ENCODE results near the gene OR2AE1.
"Not testable (repeated sequence)": the region's sequence is repeated elsewhere in the genome, so short reads cannot be mapped to it uniquely, and the experiment has no call there.

Gene OR2AE1, protein sequence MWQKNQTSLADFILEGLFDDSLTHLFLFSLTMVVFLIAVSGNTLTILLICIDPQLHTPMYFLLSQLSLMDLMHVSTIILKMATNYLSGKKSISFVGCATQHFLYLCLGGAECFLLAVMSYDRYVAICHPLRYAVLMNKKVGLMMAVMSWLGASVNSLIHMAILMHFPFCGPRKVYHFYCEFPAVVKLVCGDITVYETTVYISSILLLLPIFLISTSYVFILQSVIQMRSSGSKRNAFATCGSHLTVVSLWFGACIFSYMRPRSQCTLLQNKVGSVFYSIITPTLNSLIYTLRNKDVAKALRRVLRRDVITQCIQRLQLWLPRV

DNA sequence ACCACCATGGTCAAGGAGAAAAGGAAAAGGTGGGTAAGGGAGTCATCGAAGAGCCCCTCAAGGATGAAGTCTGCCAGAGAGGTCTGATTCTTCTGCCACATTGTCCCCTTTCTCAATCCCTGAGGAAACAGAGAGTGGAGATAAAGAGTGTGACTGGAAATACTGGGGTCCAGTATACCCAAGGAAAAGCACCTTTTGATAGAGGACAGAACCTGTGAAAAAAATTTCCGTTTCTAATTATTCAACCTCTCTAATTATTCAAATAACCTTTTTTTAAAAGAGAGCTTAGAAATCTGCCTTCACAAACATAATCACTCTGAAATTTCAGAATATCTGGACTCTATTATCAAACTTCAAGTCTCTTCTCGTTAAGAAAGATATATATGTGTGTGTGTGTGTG lies at the start of gene OR2AE1:
TSS of gene OR2AE1 (minus strand) at position 101 of the 400 bp plus-strand sequence. CDS start at position 101, 0 bp downstream.
- no peak for DNase-seq (ENCODE audit: low read depth, low spot score)

DNA sequence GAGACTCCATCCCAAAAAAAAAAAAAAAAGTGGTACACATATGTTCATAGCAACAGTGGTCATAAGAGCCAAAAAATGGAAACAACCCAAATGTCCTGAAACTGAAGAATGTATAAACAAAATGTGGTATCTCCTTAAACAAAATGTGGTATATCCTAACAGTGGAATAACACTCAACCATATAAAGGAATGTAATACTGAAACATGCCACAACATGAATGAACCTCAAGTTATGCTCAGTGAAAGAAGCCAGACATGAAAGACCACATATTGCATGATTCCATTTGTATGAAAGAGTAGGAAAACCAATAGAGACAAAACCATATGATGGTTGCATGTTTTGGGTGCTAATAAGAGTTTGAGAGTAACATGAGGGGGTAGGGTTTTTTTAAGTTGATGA lies 49.5 kb upstream of the OR2AE1 start:
- DNase-seq (ENCODE audit: low read depth, low spot score) = no peak

DNA sequence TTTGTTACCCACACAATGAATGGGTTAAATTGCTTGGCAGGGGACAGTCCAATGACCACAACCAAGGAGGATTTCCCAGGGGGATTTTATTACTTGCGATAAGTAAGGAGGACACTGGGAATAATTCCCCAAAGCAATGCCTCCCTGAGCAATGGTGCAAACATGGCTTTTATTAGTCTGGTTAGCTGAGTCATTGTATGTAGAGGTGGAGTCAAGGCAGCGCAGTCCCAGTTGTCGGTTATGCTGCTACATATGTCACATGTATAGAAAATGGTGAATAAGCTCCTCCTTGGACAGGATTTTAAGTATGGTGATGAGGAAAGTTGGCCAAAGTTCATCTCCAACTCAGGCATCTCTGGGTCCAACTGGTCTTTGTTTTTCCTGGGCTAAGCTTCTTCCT lies 46.4 kb upstream of the OR2AE1 start:
- DNase-seq (ENCODE audit: low read depth, low spot score) = no peak

DNA sequence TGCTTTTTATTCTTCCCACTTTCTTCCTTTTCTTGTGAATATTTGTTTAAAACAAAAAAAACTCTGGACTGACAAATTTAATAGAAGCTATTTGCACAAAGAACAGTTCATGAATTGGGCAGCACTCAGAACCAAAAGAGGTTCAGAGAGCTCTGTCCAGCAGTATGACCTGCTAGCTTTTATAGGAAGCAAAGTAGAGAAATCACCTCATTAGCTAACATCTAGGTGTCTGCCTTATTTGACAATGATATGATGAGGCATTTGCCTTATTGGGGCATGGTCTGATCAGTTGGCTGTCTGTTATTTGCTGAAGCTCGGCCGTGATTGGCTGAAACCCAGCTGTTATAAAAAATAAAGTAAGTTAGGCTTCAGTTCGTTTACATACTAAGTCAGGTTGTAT lies 43.3 kb upstream of the OR2AE1 start:
- DNase-seq (ENCODE audit: low read depth, low spot score) = no peak

DNA sequence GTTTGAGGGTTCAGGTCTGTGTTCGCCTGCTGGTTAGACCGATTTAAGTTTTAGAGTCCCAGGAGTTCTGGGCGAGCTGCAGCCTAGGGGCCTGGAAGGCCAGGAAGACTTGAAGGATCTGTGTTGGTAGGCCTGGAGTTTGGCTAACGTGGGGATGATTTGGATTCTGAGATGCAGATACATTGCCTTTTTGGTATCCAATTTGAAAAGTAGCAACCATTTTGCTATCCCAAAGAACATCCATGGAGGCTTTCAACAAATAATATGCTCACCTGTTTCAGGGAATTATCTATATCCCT lies 42.9 kb upstream of the OR2AE1 start:
- no peak for DNase-seq (ENCODE audit: low read depth, low spot score)

DNA sequence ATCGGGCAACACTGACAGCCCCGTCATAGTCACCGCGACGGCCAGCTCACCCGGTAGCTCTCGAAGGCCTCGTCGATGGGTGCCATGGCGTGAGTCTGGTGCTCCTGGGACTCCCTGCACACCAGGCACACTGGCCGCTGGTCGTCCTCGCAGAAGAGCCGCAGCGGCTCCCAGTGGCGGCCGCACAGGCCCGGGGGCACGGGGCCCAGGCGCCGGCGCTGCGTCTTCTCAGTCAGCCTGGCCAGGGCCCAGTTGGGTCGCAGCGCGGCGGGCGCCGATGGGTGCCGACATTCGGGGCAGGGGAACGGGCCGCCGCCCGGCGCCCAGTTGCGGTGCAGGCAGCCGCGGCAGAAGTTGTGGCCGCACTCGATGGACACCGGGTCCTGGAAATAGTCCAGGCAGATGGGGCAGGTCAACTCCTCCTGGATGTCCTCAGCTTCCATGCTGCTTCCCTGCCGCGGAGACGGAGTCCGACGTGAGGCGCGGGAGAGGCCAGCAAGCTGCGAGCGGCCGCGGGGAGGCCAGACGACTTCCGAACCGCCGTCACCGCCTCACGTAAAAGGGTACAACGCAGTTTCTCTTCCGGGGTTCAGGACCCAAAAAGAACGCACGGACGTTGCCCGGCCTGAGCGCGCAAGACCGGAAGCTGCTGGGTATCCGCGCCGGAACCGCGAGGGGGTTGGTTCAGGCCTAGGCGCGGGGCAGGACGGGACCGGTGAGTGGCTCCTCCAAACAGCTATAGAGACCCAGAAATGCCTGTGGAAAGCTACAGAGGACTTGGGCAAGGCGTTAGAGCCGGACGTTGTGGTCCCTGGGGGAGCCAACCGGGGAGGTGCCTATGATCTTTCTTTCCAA lies 42.4 kb upstream of the OR2AE1 start, which contains the start of gene TRIM4:
TSS of gene TRIM4 (minus strand) at position 572 of the 855 bp plus-strand sequence. CDS start at position 443, 129 bp downstream.
- DNase-seq (ENCODE audit: low read depth, low spot score) = peak; percentile 56

DNA sequence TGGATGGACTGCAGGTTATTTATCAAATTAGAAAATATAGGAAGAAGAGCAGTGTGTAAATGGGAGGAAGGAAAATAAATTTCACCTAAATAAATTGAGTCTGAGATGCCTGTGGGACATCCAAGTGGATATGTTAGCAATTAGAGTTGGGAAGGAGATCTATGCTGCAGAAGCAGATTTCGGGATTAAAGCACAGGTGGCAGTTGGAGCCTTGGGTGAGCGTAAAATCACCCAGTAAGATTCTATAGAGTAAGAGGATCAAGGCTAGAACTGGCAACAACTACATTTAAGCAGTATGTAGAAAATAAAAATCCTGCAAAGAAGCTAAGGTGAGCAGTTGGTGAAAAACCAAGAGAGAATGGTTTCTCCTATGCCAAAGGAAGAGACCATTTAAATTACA lies 34.1 kb upstream of the OR2AE1 start:
- DNase-seq (ENCODE audit: low read depth, low spot score) = no peak

DNA sequence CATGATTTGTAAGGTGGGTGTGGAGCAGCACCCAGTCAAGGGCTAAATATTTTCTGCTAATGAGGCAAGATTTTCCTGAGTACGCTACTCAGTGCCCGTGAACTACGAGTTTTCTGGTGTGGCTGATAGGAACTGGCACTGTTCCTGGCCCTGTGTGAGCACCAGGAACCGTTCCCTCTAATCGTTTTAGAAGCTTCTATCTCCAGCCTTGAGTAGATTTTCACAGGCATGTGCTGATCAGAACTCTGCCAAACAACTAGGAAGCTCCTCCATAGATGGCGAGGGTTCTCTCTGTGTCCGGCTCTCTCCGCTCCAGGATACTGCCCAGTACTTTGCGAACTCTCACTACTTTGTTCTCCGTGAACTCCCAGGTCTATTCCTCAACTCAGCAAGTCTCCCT lies 24.7 kb upstream of the OR2AE1 start:
- DNase-seq (ENCODE audit: low read depth, low spot score) = no peak

DNA sequence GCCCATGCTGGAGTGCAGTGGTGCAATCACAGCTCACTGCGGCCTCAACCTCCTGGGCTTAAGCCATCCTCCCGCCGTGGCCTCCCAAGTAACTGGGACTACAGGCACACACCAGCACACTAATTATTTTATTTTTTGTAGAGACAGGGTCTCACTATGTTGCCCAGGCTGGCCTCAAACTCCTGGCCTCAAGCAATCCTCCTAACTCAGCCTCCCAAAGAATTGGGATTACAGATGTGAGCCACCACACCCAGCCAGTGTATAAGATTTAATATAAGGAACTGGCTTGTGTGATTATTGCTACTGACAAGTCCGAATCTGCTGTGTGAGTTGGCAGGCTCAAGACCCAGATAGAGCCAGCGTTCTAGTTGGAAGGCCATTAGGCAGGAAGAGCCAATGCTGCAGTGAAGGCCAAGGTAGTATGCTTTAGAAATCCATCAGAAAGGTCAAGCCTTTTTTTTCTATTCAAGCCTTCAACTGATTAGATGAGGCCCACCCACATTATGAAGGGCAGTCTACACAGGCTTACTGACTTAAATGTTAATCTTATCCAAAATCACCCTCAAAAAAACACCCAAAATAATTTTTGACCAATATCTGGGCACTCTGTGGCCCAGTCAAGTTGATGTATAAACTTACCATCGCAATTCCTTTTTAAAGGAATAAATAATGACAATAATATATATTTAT lies 23.1 kb upstream of the OR2AE1 start:
- DNase-seq (ENCODE audit: low read depth, low spot score) = no peak

DNA sequence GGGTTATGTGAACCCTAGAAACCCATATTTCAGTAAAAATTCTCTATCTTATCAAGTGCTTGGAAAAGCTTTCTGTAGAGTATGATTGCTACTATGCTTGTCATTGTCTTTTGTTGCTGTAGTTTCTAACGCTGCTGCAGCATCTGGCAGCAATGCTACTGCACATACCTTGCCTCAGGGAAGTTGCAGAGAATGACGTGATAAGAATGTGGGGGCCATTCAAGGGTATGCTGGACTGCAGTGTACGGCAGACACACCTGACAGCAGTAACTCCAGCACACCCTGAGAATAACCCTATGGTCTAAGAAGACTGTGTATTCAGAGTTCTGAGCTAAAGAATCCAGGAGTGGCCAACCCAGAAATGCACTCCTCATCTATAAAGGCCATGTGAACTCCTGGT lies 22.0 kb upstream of the OR2AE1 start:
- no peak for DNase-seq (ENCODE audit: low read depth, low spot score)

DNA sequence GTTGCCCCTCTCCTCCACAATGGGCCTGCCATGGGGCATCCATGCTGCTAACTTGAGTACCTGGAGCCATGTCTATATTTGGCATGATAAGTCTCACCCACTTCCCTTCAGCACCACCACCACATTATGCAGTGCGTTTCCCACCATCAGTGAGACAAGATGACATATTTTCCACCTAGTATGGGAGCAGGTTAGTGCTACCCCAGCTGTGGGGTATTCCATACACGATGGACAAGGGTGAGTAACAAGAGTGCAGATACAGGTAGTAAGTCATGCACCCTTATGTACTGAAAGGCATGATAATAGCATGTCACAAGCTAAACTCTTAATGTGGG lies 21.2 kb upstream of the OR2AE1 start:
- DNase-seq (ENCODE audit: low read depth, low spot score) = no peak

DNA sequence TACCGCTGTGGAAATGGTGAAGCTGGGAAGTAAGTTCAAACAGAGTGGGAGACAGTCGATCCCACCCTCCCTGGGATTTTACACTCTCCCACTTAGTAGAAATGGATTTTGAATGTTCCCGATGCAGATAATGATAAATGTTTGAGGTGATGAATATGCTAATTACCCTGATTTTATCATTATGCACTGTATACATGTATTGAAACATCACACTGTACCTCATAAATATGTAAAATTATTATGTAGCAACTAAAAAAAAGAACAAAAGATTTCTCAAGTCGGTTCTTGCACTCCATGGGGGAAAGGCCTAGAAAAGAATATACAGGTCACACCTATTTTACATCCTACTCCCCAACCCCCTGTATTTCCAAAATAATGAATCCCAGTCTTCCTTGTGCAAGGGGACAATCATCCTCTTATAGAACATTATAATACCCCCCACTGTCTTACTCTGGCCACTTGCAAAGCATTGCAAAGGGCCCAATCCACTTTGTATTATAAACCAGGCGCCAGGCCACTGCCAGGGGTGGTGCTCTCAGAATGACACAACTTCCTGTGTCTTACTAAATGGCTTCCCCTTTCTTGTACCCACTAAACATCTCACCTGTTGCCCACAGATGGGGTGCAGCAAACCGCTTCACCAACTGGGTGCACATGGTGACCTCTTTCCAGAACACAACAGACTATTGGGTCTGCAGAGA lies 20.6 kb upstream of the OR2AE1 start:
- no peak for DNase-seq (ENCODE audit: low read depth, low spot score)

DNA sequence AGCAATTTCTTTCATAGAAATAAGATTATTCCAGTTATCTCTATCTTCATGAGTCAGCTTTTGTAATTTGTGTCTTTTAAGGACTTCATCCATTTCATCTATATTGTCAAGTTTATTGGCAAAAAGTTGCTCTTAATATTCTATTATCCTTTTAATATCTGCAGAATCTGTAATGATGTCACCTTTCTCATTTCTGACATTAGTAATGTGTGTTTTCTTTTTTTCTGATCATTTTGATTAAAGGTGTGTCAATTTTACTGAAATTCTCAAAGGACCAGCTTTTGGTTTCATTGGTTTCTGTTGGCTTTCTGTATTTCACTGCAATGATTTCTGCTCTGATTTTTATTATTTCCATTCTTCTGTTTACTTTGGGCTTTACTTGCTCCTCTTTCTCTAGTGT lies 17.9 kb upstream of the OR2AE1 start:
- DNase-seq (ENCODE audit: low read depth, low spot score) = no peak

DNA sequence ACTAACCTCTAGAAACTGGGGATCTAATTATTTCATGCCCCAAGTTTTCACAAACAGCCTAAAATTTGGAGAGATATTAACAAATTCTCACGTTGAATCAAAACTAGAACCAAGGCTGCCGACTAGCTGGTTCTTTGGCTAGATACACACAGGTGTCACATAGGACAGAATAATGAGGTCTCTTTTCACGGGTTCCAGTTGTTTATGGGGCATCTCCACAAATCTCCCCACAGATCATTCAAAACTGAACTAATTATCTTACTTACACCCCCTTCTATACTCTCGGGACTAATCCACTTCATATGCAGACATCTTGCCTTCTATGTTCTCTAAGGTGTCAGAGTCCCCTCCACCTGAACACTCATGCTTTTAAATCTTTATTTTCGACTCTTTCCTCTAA lies 16.4 kb upstream of the OR2AE1 start:
- DNase-seq (ENCODE audit: low read depth, low spot score) = no peak

DNA sequence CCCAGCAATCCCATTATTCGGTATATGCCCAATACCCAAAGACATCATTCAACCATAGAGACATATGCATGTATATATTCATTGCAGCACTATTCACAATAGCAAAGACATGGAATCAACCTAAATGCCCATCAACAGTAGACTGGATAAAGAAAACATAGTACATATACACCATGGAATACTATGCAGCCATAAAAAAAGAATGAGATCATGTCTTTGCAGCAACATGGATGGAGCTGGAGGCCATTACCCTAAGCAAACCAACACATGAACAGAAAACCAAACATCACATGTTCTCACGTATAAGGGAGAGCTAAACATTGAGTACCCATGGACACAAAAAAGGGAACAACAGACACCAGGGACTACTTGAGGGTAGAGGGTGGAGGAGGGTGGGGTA lies 13.5 kb upstream of the OR2AE1 start:
- DNase-seq (ENCODE audit: low read depth, low spot score) = not testable (repeated sequence)

DNA sequence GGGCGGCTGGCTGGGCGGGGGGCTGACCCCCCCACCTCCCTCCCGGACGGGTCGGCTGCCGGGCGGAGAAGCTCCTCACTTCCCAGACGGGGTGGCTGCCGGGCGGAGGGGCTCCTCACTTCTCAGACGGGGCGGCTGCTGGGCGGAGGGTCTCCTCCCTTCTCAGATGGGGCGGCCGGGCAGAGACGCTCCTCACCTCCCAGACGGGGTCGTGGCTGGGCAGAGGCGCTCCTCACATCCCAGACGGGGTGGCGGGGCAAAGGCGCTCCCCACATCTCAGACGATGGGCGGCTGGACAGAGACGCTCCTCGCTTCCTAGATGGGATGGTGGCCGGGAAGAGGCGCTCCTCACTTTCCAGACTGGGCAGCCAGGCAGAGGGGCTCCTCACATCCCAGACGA lies 11.5 kb upstream of the OR2AE1 start:
- not testable (repeated sequence) for DNase-seq (ENCODE audit: low read depth, low spot score)

DNA sequence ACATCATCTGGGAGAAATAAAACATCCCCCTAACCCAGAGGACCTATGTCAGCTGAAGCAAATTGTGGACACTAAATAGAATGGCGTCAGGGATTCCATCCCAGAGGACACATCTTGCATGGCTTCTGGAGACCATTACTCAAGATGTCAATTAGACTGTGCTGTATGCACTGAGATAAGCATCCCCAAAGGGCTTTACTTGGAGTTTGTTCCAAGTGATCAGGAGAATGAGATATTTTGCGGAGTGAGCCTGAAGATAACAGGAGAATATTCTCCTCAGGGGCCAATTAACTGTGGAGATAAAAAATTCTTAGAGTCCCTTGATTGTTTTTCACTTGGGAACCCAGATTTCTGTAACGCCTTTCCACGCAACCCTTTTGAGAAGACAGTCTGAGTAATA lies 4.5 kb upstream of the OR2AE1 start:
- no peak for DNase-seq (ENCODE audit: low read depth, low spot score)

DNA sequence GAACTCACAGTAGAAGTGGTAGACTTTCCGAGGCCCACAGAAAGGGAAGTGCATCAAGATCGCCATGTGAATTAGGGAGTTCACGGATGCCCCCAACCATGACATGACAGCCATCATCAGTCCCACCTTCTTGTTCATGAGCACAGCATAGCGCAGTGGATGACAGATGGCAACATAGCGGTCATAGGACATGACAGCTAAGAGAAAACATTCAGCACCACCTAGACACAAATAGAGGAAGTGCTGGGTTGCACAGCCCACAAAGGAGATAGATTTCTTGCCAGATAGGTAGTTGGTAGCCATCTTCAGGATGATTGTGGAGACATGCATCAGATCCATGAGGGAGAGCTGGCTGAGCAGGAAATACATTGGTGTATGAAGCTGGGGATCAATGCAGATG lies 342 bp downstream of the OR2AE1 start:
- no peak for DNase-seq (ENCODE audit: low read depth, low spot score)

DNA sequence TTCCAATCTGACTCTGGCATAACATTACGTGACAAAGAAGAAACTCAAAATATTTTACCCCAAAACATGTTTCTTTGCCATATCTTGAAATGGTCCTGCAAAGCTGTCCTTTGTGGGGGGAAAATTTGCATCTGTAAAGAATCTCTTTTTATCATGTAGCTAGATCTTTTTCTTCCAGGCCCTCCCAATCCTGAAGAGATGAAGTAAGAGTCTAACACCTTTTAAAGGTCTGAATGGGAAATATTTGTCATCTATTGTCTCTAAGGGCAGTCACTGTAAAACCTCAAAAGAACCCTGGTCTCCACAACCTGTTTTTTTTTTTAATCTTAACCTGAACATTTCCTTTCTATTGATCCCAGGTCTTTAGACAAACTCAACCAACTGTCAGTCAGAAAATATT lies 8.6 kb downstream of the OR2AE1 start:
- no peak for DNase-seq (ENCODE audit: low read depth, low spot score)

DNA sequence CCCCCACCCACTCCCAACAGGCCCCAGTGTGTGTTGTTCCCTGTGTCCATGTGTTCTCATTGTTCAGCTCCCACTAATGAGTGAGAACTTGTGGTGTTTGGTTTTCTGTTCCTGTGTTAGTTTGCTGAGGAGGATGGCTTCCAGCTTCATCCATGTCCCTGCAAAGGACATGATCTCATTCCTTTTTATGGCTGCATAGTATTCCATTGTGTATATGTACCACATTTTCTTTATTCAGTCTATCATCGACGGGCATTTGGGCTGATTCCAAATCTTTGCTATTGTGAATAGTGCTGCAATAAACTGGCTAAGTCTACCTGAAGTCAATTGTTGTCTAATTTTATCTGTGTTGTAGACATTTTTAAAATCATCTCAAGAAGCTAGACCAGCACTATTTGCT lies 9.4 kb downstream of the OR2AE1 start:
- DNase-seq (ENCODE audit: low read depth, low spot score) = not testable (repeated sequence)

DNA sequence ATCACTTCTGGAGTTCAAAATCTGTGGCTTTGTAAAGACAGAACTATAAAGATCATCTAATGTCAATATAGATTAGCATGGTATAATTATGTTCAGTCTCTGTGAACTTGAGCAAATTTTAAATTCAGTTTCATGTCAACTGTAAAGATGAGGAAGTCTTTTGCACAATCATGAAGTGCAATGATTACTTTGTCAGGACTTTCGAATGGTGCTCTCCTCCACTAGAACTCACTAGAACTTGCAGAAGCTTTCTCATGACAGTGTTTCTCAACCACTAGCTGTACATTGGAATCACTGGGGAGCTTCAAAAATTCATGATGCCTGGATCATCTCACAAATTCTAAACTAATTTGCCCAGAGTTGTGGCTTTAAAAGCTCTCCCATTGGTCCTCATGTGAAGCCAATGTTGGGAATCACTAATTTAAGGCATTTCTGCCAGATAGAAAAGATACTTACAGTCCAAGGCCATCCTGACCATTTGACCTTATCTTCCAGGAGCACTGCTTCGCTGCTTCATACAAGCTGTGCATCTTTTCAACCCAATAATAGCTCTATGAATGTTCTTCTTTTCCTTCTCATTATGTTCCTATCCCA lies 12.9 kb downstream of the OR2AE1 start:
- DNase-seq (ENCODE audit: low read depth, low spot score) = no peak

Data from smooth muscle cell of the brain vasculature (primary cell).